Activated CD8-positive, alpha-beta memory T cell treated with anti-CD3 and anti-CD28 coated beads for 1 hour (primary cell): ENCODE data around the gene ASCL3.
A peak's percentile ranks its signal among the peaks of the same experiment; 100 is the strongest.
"Not testable (repeated sequence)": the region's sequence is repeated elsewhere in the genome, so short reads cannot be mapped to it uniquely, and the experiment has no call there.

Experiments used
- DNase-seq, 2 donors: peaks; one replicate each; pipeline ENCODE4 v3.0.0-alpha.2; 2020; ENCODE audit warnings: low read depth in 1 of 2; ENCODE audit errors: extremely low read depth in 1 of 2

The ASCL3 gene

GRCh38 chr11:8948886-8949285 is 6.1 kb upstream of the ASCL3 start:
- DNase-seq = no peak

GRCh38 chr11:8947230-8947943 is 4.6 kb upstream of the ASCL3 start:
- DNase-seq = no peak

- DNase-seq = no peak
Measured at GRCh38 chr11:8941341-8942103, 1.3 kb downstream of the ASCL3 start.

GRCh38 chr11:8937659-8938058 is 5.2 kb downstream of the ASCL3 start:
- DNase-seq = no peak

GRCh38 chr11:8937159-8937558 is 5.7 kb downstream of the ASCL3 start:
- no peak for DNase-seq

GRCh38 chr11:8935789-8936188 is 7.0 kb downstream of the ASCL3 start:
- DNase-seq = not testable (repeated sequence)

GRCh38 chr11:8934742-8935488 is 7.9 kb downstream of the ASCL3 start:
- DNase-seq = no peak

- DNase-seq = no peak
Measured at GRCh38 chr11:8933931-8934330, 8.9 kb downstream of the ASCL3 start.

GRCh38 chr11:8932564-8933180 is 10.1 kb downstream of the ASCL3 start, which contains the start of gene C11orf16:
Gene C11orf16, minus strand, starts transcription at chr11:8932947. Its CDS starts 639 bp downstream, at chr11:8932308.
- no peak for DNase-seq

- no peak for DNase-seq
Measured at GRCh38 chr11:8930456-8931175, 12.2 kb downstream of the ASCL3 start.

GRCh38 chr11:8928981-8929615 is 13.7 kb downstream of the ASCL3 start:
- DNase-seq = no peak

GRCh38 chr11:8928205-8928604 is 14.6 kb downstream of the ASCL3 start:
- DNase-seq = no peak

- no peak for DNase-seq
Measured at GRCh38 chr11:8927233-8927632, 15.6 kb downstream of the ASCL3 start.

GRCh38 chr11:8926236-8926635 is 16.6 kb downstream of the ASCL3 start:
- DNase-seq = no peak

- no peak for DNase-seq
Measured at GRCh38 chr11:8925711-8926110, 17.1 kb downstream of the ASCL3 start.

- DNase-seq = no peak
Measured at GRCh38 chr11:8922691-8923090, 20.1 kb downstream of the ASCL3 start.

- DNase-seq = no peak
Measured at GRCh38 chr11:8917157-8917825, 25.5 kb downstream of the ASCL3 start.

GRCh38 chr11:8914661-8915018 is 28.2 kb downstream of the ASCL3 start:
- no peak for DNase-seq

- peak; percentile 7 to 20 for DNase-seq
Measured at GRCh38 chr11:8913961-8914660, 28.7 kb downstream of the ASCL3 start.
